LoVo (cell line): ENCODE measurements around the gene LETM1.

ENCODE experiments used
- DNase-seq: peaks from one replicate; pipeline ENCODE4 v3.0.0-alpha.2; 2016; ENCODE audit warnings: low spot score

Gene LETM1

GRCh38 chr4:1872870-1873269, 16.9 kb upstream of the LETM1 start:
- DNase-seq = no peak

- DNase-seq = no peak
Observed at GRCh38 chr4:1871471-1872021, 15.6 kb upstream of the LETM1 start.

- DNase-seq = peak; percentile 93
Observed at GRCh38 chr4:1870578-1871443, 14.9 kb upstream of the LETM1 start, which contains the start of gene NSD2. Gene NSD2, plus strand, starts transcription at chr4:1871393. Its CDS starts 29,262 bp downstream, at chr4:1900655.

- DNase-seq = peak; percentile 88
Observed at GRCh38 chr4:1870328-1870577, 14.3 kb upstream of the LETM1 start.

GRCh38 chr4:1869530-1870327, 13.8 kb upstream of the LETM1 start:
- DNase-seq = no peak

- DNase-seq = no peak
Observed at GRCh38 chr4:1868912-1869311, 13.0 kb upstream of the LETM1 start.

GRCh38 chr4:1868293-1868692, 12.3 kb upstream of the LETM1 start:
- DNase-seq = peak; percentile 79

GRCh38 chr4:1866189-1866661, 10.3 kb upstream of the LETM1 start:
- DNase-seq = no peak

- DNase-seq = no peak
Observed at GRCh38 chr4:1864076-1865008, 8.4 kb upstream of the LETM1 start.

- no peak for DNase-seq
Observed at GRCh38 chr4:1863297-1864033, 7.5 kb upstream of the LETM1 start.

GRCh38 chr4:1862961-1863296, 7.0 kb upstream of the LETM1 start:
- no peak for DNase-seq

GRCh38 chr4:1862055-1862911, 6.3 kb upstream of the LETM1 start:
- no peak for DNase-seq

GRCh38 chr4:1859389-1859753, 3.4 kb upstream of the LETM1 start:
- no peak for DNase-seq

GRCh38 chr4:1857931-1858330, 2.0 kb upstream of the LETM1 start:
- DNase-seq = no peak

- DNase-seq = no peak
Observed at GRCh38 chr4:1856943-1857699, 1.2 kb upstream of the LETM1 start.

- DNase-seq = no peak
Observed at GRCh38 chr4:1855333-1856070, 454 bp downstream of the LETM1 start.

GRCh38 chr4:1854752-1855151, 1.2 kb downstream of the LETM1 start:
- no peak for DNase-seq

- DNase-seq = no peak
Observed at GRCh38 chr4:1852904-1853623, 2.9 kb downstream of the LETM1 start.
